Glutamatergic neuron (in vitro differentiated cells): Measurements from ENCODE around the gene UCK1. TPM values are rescaled to one million over a fixed set of nuclear protein-coding genes. Genes with fewer than 3 reads are reported as not detected.
A peak's percentile ranks its signal among the peaks of the same experiment; 100 is the strongest.

Experiments
- DNase-seq: peaks from one replicate; pipeline ENCODE4 v3.0.0; 2022
- H3K27ac Mint-ChIP-seq: one replicate; pipeline ENCODE4 v1.8.0; 2020; ENCODE audit warnings: mild to moderate bottlenecking, mixed read lengths, inconsistent platforms; ENCODE audit not compliant: unreplicated experiment
- H3K27me3 Mint-ChIP-seq: one replicate; pipeline ENCODE4 v1.8.0; 2020; ENCODE audit warnings: mild to moderate bottlenecking, moderate library complexity, mixed read lengths, inconsistent platforms; ENCODE audit not compliant: unreplicated experiment
- H3K36me3 Mint-ChIP-seq: one replicate; pipeline ENCODE4 v1.8.0; 2020; ENCODE audit warnings: mild to moderate bottlenecking, mixed read lengths, inconsistent platforms; ENCODE audit not compliant: unreplicated experiment
- H3K4me1 Mint-ChIP-seq: one replicate; pipeline ENCODE4 v1.8.0; 2020; ENCODE audit warnings: mild to moderate bottlenecking, low read depth, mixed read lengths, inconsistent platforms; ENCODE audit not compliant: unreplicated experiment
- H3K4me3 Mint-ChIP-seq: one replicate; pipeline ENCODE4 v1.8.0; 2020; ENCODE audit warnings: mild to moderate bottlenecking, mixed read lengths, inconsistent platforms; ENCODE audit not compliant: unreplicated experiment
- H3K9me3 Mint-ChIP-seq: one replicate; pipeline ENCODE4 v1.8.0; 2020; ENCODE audit warnings: mild to moderate bottlenecking, moderate library complexity, mixed read lengths, inconsistent platforms; ENCODE audit not compliant: unreplicated experiment
- CTCF ChIP-seq: fragments of 200-600 bp; sonication (generic); IDR thresholded peaks from one replicate; pipeline ENCODE4 v1.5.0; 2021; ENCODE audit not compliant: partially characterized antibody, unreplicated experiment
- total RNA-seq: library from RNA; stranded (reverse); fragmentation: NEBNext Ultra II Directional; extraction: Animal tissue kit (Norgen Biotek cat#: 25700); gene quantifications from one replicate; pipeline ENCODE4 v1.2.1, GENCODE V29; 2021; ENCODE audit not compliant: unreplicated experiment

Gene UCK1
- total RNA-seq, 1 donor from 2014 or later = 24.8 TPM

- H3K27ac Mint-ChIP-seq = peak overlapping the region; percentile 49
- peak overlapping the region; percentile 20 for H3K4me3 Mint-ChIP-seq
- peaks cover 30% of the 10 kb centered on the region for H3K27me3 Mint-ChIP-seq
- no peak for TF ChIP-seq CTCF
- peaks cover 35% of the 10 kb centered on the region for H3K4me1 Mint-ChIP-seq
- peaks cover 10% of the 10 kb centered on the region for H3K36me3 Mint-ChIP-seq
- no peak for DNase-seq
- H3K9me3 Mint-ChIP-seq = peaks cover 48% of the 10 kb centered on the region
Measured at GRCh38 chr9:131490514-131490913, 40.5 kb downstream of the UCK1 start.

DNA sequence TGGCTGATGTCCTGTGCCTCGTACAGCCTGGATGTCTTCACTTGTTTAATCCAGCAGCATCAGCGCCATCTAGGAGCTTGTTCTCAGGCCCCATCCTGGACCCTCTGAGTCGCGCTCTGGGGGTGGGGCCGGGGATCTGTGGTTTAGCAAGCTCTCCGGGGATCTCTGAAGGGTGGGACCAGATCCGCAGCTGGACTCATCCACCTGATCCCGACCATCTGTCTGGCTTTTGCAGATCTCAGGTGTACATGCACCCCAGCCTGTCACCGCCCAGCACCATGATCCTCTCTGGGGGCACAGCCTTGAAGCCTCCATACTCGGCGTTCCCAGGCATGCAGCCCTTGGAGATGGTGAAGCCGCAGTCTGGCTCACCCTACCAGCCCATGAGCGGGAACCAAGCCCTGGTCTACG, 43.4 kb downstream of the UCK1 start:
- Mint-ChIP-seq H3K27ac (peak overlapping the region; percentile 89), H3K36me3 (peaks cover 5% of the 10 kb centered on the region), H3K4me1 (peaks cover 45% of the 10 kb centered on the region), H3K4me3 (peak overlapping the region; percentile 44), H3K27me3 (peaks cover 31% of the 10 kb centered on the region), H3K9me3 (peaks cover 46% of the 10 kb centered on the region)
- peak; percentile 41 for DNase-seq
- TF ChIP-seq CTCF = no peak

GRCh38 chr9:131487001-131487400, 44.1 kb downstream of the UCK1 start:
- no peak for TF ChIP-seq CTCF
- Mint-ChIP-seq H3K4me3 (no peak overlapping the region), H3K4me1 (peaks cover 48% of the 10 kb centered on the region), H3K36me3 (peaks cover under 1% of the 10 kb centered on the region), H3K9me3 (peaks cover 49% of the 10 kb centered on the region), H3K27me3 (peaks cover 27% of the 10 kb centered on the region), H3K27ac (peak overlapping the region; percentile 89)
- DNase-seq = no peak

DNA sequence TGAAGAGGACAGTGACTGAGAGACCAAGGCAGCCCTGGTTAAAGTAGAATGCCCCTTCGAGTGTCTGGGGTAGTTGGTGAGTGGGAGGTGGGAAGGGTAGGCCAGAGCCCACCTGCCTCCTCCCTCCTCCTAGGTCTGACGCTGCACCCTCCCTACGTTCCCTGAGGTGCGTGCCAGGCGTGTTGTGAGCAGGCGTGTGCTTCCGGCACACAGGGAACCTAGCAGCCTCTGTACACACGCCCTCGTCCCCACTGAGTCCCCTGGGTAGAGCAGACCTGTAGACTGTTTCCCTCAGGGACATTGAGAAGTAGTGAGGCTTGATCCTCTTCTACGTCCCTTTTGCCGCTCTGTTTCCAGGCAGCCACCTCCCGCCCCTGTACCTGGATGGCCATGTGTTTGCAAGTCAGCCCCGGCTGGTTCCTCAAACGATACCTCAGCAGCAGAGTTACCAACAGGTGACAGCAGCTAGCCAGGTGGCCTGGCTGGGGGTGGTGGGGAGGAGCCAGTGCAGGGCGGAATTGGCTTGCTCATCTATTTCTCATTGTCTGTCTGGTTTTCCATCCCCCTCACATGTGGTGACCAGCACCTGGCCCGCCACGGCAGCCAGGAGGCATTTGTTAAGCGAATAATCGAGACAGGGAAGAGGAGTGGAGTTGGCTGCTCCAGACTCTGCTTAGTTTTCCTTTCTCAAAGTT, 45.2 kb downstream of the UCK1 start:
- H3K4me3 Mint-ChIP-seq = no peak overlapping the region
- no peak for DNase-seq
- TF ChIP-seq CTCF = no peak
- H3K4me1 Mint-ChIP-seq = peaks cover 48% of the 10 kb centered on the region
- peak overlapping the region; percentile 59 for H3K27ac Mint-ChIP-seq
- no peaks in the 10 kb centered on the region for H3K36me3 Mint-ChIP-seq
- peaks cover 31% of the 10 kb centered on the region for H3K27me3 Mint-ChIP-seq
- peaks cover 47% of the 10 kb centered on the region for H3K9me3 Mint-ChIP-seq

DNA sequence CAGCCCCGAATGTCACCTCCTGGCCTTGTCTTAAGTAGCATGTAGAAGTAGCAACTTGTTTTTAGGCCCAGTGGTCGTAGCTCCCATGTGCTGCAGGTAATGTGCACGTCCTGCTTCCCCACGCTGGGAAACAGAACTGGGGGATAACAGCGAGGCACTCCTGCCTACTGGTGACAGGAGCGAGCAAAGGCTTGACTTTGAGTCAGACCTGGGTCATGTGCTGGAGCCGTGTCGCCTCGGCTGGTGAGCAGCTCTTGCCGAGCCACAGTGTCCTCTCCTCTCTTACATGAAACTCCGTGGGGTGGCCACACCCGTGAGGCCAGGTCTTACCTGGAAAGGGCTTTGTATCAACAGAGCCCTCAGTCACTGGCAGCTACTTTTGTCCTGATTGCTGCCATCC, 45.9 kb downstream of the UCK1 start:
- Mint-ChIP-seq H3K27me3 (peaks cover 31% of the 10 kb centered on the region), H3K36me3 (no peaks in the 10 kb centered on the region), H3K4me1 (peaks cover 46% of the 10 kb centered on the region), H3K27ac (peak overlapping the region; percentile 59), H3K9me3 (peaks cover 43% of the 10 kb centered on the region), H3K4me3 (no peak overlapping the region)
- no peak for DNase-seq
- no peak for TF ChIP-seq CTCF
